C4-2B (cell line): Measurements from ENCODE around the gene FBXO4.

Experiments used
- ZFX ChIP-seq: fragments of 450-650 bp; IDR thresholded peaks from 2 replicates; pipeline ENCODE4 v1.6.1; 2017
- TF ChIP-seq, protein P1 (sequence below): fragments of 450-650 bp; conservative IDR thresholded peaks from 2 replicates; pipeline ENCODE4 v1.5.1; 2017; ENCODE audit warnings: mild to moderate bottlenecking

DNA sequence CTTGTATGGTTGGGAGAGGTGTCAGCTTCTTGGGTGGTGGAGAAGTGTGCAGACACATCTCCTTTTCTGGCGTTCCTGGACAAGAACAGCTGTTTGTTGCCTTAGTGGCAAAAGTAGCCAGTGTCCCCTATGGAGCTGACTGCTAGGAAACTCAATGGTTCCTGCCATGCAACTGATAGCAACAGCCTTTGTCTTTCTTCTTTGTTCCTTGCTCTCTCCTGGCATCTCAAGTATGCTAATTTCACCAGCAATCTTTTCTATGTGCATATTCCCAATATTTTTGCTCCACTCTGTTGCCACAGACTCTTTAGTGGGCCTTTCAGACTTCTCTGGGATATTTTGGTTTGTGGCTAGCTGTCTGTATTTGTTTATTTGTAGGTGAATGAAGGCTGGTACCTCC is 36.7 kb downstream of the FBXO4 start:
- TF ChIP-seq, protein P1, sequence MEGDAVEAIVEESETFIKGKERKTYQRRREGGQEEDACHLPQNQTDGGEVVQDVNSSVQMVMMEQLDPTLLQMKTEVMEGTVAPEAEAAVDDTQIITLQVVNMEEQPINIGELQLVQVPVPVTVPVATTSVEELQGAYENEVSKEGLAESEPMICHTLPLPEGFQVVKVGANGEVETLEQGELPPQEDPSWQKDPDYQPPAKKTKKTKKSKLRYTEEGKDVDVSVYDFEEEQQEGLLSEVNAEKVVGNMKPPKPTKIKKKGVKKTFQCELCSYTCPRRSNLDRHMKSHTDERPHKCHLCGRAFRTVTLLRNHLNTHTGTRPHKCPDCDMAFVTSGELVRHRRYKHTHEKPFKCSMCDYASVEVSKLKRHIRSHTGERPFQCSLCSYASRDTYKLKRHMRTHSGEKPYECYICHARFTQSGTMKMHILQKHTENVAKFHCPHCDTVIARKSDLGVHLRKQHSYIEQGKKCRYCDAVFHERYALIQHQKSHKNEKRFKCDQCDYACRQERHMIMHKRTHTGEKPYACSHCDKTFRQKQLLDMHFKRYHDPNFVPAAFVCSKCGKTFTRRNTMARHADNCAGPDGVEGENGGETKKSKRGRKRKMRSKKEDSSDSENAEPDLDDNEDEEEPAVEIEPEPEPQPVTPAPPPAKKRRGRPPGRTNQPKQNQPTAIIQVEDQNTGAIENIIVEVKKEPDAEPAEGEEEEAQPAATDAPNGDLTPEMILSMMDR, result no peak
- TF ChIP-seq ZFX, result no peak
